GM12891 (cell line): ENCODE measurements around the gene C5orf15.
"Not testable (repeated sequence)": the region's sequence is repeated elsewhere in the genome, so short reads cannot be mapped to it uniquely, and the experiment has no call there.

Experiments
- DNase-seq: peaks from one replicate; pipeline ENCODE4 v3.0.0; 2011; ENCODE audit warnings: low spot score; ENCODE audit not compliant: insufficient read length
- FAIRE-seq: peaks from 2 replicates; lab custom pipeline; 2011; peaks lifted over from hg19 to GRCh38; lab: Jason Lieb, UNC
- PAX5 ChIP-seq: IDR thresholded peaks from 2 replicates; pipeline ENCODE4 v1.6.1; 2011; ENCODE audit warnings: low read length, moderate library complexity, mild to moderate bottlenecking; ENCODE audit not compliant: insufficient read depth, severe bottlenecking
- POLR2A ChIP-seq: IDR thresholded peaks from 2 replicates; pipeline ENCODE4 v1.6.1; 2011; ENCODE audit warnings: low read depth, low read length, control low read depth
- POLR2AphosphoS5 ChIP-seq: IDR thresholded peaks from 2 replicates; pipeline ENCODE4 v1.6.1; 2011; ENCODE audit warnings: low read depth, low read length, control low read depth
- POU2F2 ChIP-seq: IDR thresholded peaks from 2 replicates; pipeline ENCODE4 v1.6.1; 2011; ENCODE audit warnings: low read depth, mild to moderate bottlenecking, control low read depth, low read length, moderate library complexity
- SPI1 ChIP-seq: IDR thresholded peaks from 2 replicates; pipeline ENCODE4 v1.6.1; 2011; ENCODE audit warnings: low read depth, low read length, control low read depth
- TAF1 ChIP-seq: IDR thresholded peaks from 2 replicates; pipeline ENCODE4 v1.6.1; 2011; ENCODE audit warnings: low read depth, low read length, control low read depth

The C5orf15 gene

DNA sequence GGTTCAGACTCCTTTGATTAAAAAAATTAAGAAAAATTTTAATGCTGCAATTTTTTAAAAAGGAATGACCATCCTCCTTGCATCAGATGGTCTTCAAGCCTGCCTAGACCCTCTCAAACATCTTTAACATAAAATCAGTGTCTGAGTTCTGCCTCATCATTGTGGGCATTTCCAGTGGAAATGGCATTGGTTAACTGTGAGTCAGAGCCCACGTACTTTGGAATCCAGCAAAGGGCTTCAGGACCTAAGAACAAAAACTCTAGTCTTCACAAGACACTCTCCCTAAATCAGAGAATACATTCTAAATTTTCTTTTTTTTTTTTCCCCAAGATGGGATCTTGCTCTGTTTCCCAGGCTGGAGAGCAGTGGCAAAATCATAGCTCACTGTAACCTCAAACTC lies 9.4 kb upstream of the C5orf15 start:
- FAIRE-seq (no peak), DNase-seq (no peak)
- TF ChIP-seq TAF1, result no peak
- TF ChIP-seq POLR2A, result no peak
- TF ChIP-seq POU2F2, result no peak
- TF ChIP-seq SPI1, result no peak
- TF ChIP-seq PAX5, result no peak
- no peak for TF ChIP-seq POLR2AphosphoS5

DNA sequence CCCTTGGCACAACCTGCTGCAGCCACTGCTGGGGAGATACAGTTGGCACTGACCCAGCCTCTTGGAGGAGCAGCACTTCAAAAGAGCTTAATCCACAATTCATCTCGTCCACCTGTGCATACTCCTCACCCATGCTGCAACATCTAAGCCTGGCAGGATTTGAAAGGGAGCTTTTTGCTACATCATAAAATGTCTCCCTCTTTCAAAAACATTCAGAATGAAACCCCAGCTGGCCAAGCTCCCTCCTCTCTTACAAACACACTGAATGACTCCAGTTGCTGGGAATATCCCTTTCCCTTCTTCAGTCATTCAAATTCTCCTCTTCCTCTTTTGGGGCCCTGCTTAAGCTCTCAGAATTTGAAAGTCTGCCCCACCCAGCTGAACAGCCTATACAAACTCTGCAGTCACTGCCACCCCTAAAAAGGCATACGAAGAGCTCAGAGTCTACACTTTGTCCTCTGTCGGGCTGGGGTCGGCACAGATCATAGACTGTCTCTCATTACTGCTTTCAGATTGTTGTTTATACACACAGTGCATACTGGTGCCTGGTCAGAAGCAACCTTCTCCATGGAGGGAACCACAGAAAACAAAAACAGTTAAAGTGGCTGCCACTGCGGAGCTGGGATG lies 8.8 kb upstream of the C5orf15 start:
- FAIRE-seq (no peak), DNase-seq (no peak)
- peak; percentile 86 for TF ChIP-seq SPI1
- no peak for TF ChIP-seq POU2F2

DNA sequence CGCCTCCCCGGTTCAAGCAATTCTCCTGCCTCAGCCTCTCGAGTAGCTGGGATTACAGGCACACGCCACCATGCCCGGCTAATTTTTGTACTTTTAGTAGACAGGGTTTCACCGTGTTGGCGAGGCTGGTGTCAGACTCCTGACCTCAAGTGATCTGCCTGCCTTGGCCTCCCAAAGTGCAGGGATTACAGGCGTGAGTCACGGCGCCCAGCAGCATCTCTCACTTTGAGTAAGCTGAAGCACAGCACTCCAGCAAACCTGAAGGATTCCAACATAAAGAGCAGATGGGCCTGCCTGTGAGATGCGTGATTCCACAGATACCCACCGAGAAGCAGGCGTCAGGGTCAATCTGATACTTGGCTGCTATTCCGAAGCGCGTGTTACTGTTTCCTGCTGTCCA lies 7.1 kb upstream of the C5orf15 start:
- not testable (repeated sequence) for FAIRE-seq, DNase-seq

DNA sequence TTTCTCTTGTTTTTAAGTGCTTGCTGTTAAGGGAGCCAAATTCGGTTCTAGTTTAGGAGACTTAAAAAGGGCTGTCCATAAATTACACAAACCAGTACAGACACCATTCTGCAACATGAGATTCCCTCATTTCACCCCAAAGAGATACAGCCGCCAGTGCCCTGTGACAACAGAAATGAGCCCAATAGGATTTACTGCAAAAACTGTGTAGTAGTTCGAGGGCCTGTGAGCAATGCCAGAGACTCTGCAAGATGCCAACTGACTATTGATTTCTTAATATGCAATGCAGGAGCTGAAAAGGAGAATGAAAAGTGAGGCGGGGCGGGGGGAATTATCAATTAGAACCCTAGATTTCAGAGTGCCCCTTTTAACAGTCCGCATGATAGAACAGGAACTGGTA lies 5.7 kb upstream of the C5orf15 start:
- DNase-seq (no peak), FAIRE-seq (no peak)
- no peak for TF ChIP-seq SPI1
- no peak for TF ChIP-seq TAF1
- TF ChIP-seq PAX5, result no peak
- TF ChIP-seq POU2F2, result no peak
- TF ChIP-seq POLR2AphosphoS5, result no peak
- TF ChIP-seq POLR2A, result no peak

DNA sequence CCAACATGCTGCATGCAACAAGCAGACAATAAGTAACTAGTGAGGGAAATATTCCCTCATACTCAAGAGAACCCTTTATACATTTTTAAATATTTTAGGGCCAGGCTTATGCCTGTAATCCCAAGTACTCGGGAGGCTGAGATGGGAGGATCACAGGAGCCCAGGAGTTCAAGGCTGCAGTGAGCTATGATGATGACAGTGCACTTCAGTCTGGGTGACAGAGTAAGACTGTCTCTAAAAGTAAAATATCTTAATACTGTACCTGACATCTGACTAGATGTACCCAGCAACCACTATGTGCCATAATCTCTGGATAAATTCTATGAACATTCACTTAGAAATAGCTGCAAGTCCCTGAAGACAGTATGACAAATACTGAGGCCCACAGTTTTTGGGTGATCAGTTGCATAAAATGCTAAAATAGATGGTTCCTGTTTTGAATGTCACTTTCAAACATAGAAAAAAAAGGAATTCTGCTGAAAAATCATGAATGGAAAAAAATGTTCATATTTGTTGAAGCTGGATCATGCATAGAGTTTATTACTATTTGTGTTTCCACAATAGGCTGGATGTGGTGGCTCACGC lies 2.0 kb upstream of the C5orf15 start:
- no peak for DNase-seq
- FAIRE-seq, result no peak
- TF ChIP-seq TAF1 (no peak), POLR2AphosphoS5 (no peak), PAX5 (no peak), POU2F2 (no peak)

DNA sequence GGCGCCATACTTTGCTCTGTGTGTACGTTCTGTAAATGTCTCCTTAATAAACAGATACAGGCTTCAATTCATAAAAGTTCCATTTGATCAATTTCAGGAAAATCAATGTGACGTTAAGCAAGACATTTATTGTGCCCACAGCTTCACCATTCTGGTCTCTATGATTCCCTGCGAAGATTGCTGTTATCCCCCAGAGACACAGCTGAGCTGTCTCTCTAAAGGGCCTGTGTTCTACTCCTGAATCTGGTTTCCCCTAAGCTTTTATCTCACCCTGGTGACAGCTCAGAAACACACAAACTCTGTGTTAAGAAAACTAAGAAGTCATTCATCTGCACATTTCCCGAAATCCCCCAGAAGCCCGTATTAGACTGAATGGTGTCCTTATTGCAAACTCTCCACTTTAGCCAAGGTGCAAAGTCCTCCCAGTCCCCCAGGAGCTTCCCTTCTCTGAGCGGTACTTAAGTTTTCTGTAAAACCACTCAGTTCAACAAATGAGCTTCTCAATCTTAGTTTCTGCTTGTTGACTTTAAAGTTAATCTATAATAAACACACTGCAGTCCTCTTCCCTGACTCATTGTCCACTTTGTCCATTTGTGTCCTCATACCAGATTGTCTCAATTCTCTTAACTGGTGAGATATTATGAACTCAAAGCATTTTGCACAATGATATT lies 1.4 kb upstream of the C5orf15 start:
- no peak for FAIRE-seq

DNA sequence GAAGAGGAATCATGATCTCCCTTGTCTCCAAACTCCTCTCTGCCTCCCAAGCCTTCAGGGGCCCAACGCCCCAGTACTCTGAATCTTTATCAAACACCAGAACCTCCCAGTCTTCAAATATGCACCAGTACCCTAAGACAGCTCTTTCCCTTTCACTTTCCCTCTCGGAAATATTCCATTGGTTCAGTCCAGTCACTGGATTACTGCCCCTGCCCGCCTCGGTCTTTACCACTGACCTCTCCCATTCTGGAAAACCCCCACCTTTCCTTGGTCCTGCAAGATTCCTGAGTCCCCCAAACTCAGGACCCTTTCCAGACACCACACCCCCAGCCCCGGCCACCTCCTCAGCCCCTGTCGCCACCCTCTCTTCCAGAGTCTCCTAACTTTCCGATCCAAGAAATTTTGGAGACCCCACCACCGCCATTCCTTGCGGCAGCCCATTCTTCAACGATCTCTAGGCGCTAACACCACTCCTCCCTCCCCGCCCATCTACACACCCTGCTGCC lies 674 bp downstream of the C5orf15 start:
- FAIRE-seq, result no peak
- TF ChIP-seq POLR2AphosphoS5, result no peak
- no peak for DNase-seq

More for the DNA sequence above, 1.4 kb upstream of the C5orf15 start:
- no peak for DNase-seq
- TF ChIP-seq SPI1, result no peak
- TF ChIP-seq POLR2A, result no peak
- TF ChIP-seq TAF1, result no peak
- no peak for TF ChIP-seq PAX5
- no peak for TF ChIP-seq POLR2AphosphoS5

DNA sequence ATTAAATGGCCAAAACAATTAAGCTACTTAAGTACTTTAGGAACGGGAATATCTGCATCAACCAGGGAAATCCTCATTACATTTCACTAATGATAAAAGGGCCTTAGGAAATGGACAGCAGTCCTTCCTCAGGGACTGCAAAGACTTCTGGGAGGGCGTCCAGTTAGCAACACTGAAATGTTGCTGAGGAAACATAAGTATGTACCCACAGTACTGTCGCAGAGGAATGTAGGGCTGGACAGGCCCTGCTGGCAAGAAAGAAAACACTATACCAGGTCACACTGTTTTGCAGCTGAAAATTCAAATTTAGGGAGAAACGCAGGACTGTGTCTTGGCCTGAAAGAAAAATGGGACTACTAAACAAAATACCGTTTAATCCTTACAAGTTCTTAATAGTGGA lies 1.3 kb downstream of the C5orf15 start:
- DNase-seq, result no peak
- FAIRE-seq, result no peak
- TF ChIP-seq POU2F2, result no peak
- TF ChIP-seq TAF1, result no peak
- no peak for TF ChIP-seq POLR2A

DNA sequence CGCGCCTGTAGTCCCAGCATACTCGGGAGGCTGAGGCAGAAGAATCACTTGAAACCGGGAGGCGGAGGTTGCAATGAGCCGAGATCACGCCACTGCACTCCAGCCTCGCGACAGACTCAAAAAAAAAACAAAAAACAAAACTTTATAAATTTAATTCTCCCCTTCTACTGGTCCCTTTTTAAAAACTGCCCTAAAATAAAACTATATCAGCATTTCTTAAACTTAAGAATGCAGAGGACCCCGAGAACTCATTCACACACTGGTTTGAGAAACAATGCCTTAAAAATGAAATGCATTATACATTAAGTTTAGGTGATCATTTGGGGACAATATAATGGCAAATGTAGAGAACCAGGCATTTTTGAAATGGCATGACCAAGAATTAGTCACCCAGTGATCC lies 2.3 kb downstream of the C5orf15 start:
- TF ChIP-seq POU2F2, result no peak
- no peak for TF ChIP-seq POLR2A
- TF ChIP-seq PAX5, result no peak
- no peak for TF ChIP-seq POLR2AphosphoS5
- no peak for TF ChIP-seq TAF1
- TF ChIP-seq SPI1, result no peak
- DNase-seq (no peak), FAIRE-seq (no peak)

DNA sequence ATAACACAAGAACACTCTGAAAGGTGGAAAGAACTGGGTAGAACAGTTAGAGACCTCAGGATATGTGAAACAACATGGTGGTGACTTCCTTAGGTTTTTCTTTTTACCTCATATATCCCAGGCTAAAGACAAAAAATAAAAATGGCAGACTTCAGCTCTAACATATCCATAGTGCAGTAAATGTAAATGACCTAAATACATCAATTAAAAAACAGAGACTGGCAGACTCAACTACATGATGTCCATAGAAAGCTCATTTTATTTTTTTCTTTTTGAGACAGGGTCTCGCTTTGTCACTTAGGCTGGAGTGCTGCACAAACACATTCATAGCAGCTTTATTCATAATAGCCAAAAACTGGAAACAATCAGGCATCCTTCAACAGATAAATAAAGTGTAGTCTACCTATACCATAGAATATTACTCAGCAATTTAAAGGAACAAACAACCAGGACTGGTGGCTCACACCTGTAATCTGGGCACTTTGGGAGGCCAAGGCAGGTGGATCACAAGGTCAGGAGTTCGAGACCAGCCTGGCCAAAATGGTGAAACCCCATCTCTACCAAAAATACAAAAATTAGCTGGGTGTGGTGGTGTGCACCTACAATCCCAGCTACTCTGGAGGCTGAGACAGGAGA lies 4.8 kb downstream of the C5orf15 start:
- TF ChIP-seq POLR2AphosphoS5 (no peak), POLR2A (no peak), PAX5 (no peak), TAF1 (no peak), SPI1 (no peak), POU2F2 (no peak)
- FAIRE-seq, result no peak

More for the DNA sequence above, 4.8 kb downstream of the C5orf15 start:
- DNase-seq, result no peak
